Endothelial cell of umbilical vein (primary cell): ENCODE results near the gene ZFP57. TPM values are rescaled to one million over a fixed set of nuclear protein-coding genes. Genes with fewer than 3 reads are reported as not detected.
"Not testable (repeated sequence)": the region's sequence is repeated elsewhere in the genome, so short reads cannot be mapped to it uniquely, and the experiment has no call there.

Experiments used
- BruUV-seq: library from RNA; stranded (reverse); fragments of 400-500 nt; replicated peaks from 2 replicates; lab custom pipeline; 2021; lab: Mats Ljungman, UMichigan
- CTCF ChIA-PET: fragments of 300-600, 350-600 bp; sonication (Branson Sonifier 250); formaldehyde crosslinking; loops from one replicate; lab custom pipeline; 2021; ENCODE audit warnings: antibody characterized with exemption, inconsistent platforms; lab: Charles Lee
- POLR2A ChIA-PET: fragments of 300-600, 350-600 bp; sonication (Branson Sonifier 250); formaldehyde crosslinking; loops from one replicate; lab custom pipeline; 2021; ENCODE audit warnings: antibody characterized with exemption, inconsistent platforms; lab: Charles Lee
- DNase-seq: peaks from one replicate; pipeline ENCODE4 v3.0.0-alpha.2; 2011; ENCODE audit warnings: low read depth, low spot score
- FAIRE-seq: peaks from 2 replicates; lab custom pipeline; 2011; peaks lifted over from hg19 to GRCh38; lab: Jason Lieb, UNC
- H2AFZ ChIP-seq: 2 replicates; pipeline ENCODE4 v1.6.0; 2012; ENCODE audit warnings: low read depth, low read length, control low read depth, inconsistent platforms
- H3K27ac ChIP-seq: 2 replicates; pipeline ENCODE4 v1.5.1; 2011; ENCODE audit warnings: low read depth, mild to moderate bottlenecking, control low read depth, low read length, moderate library complexity; ENCODE audit not compliant: insufficient read depth
- H3K27me3 ChIP-seq, 2 experiments: 2 replicates each; pipeline versions ENCODE4 v1.6.0 to v1.6.1; 2011; ENCODE audit warnings: low read length in 2 of 2, mixed read lengths in 1 of 2; ENCODE audit not compliant: control insufficient read depth in 2 of 2, insufficient read depth in 2 of 2
- H3K36me3 ChIP-seq, 2 experiments: 2 replicates in 1 of 2; 3 replicates in 1 of 2; pipeline ENCODE4 v1.5.1; 2011; ENCODE audit warnings: low read length in 2 of 2, mild to moderate bottlenecking in 1 of 2, moderate library complexity in 1 of 2; ENCODE audit not compliant: control insufficient read depth in 2 of 2, insufficient read depth in 2 of 2; ENCODE audit errors: extremely low read depth in 1 of 2
- H3K4me1 ChIP-seq: 3 replicates; pipeline ENCODE4 v1.5.1; 2011; ENCODE audit warnings: mild to moderate bottlenecking, low read length; ENCODE audit not compliant: control insufficient read depth, insufficient read depth; ENCODE audit errors: extremely low read depth
- H3K4me2 ChIP-seq: 2 replicates; pipeline ENCODE4 v1.6.1; 2011; ENCODE audit warnings: low read length, control low read depth, mixed read lengths; ENCODE audit not compliant: insufficient read depth
- H3K4me3 ChIP-seq, 3 experiments: fragments of 200-600 bp in 1 of 3; sonication (generic), shearing (Covaris generic) in 1 of 3; replicated peaks in 1 of 3; 2 replicates each; pipeline ENCODE4 v1.5.1; 2011 to 2016; ENCODE audit warnings: control low read depth in 3 of 3, low read length in 3 of 3, mild to moderate bottlenecking in 2 of 3, inconsistent platforms in 1 of 3, low read depth in 1 of 3, moderate library complexity in 1 of 3; ENCODE audit not compliant: insufficient read depth in 1 of 3
- H3K79me2 ChIP-seq: 2 replicates; pipeline ENCODE4 v1.6.0; 2012; ENCODE audit warnings: low read length, inconsistent platforms; ENCODE audit not compliant: control insufficient read depth, insufficient read depth
- H3K9ac ChIP-seq: replicated peaks from 2 replicates; pipeline ENCODE3; 2011; ENCODE audit warnings: low read length, control low read depth; ENCODE audit not compliant: insufficient read depth; ENCODE audit errors: extremely low read depth
- H3K9me1 ChIP-seq: replicated peaks from 3 replicates; pipeline ENCODE4 v1.6.0; 2011; ENCODE audit warnings: mild to moderate bottlenecking, low read length; ENCODE audit not compliant: control insufficient read depth, insufficient read depth; ENCODE audit errors: extremely low read depth
- H3K9me3 ChIP-seq: replicated peaks from 2 replicates; pipeline ENCODE4 v1.5.1; 2012; ENCODE audit warnings: low read length, inconsistent platforms; ENCODE audit not compliant: control insufficient read depth, insufficient read depth
- H4K20me1 ChIP-seq: replicated peaks from 2 replicates; pipeline ENCODE3; 2011; ENCODE audit warnings: mild to moderate bottlenecking, low read length; ENCODE audit not compliant: control insufficient read depth, insufficient read depth; ENCODE audit errors: extremely low read depth
- CTCF ChIP-seq, 2 donors: IDR thresholded peaks; 1 replicate in 1 of 2; 2 replicates in 1 of 2; pipeline ENCODE4 v1.5.1; 2011; ENCODE audit warnings: low read length in 2 of 2, mild to moderate bottlenecking in 2 of 2, moderate library complexity in 2 of 2, control low read depth in 1 of 2, inconsistent platforms in 1 of 2, low read depth in 1 of 2; ENCODE audit not compliant: insufficient read depth in 1 of 2; ENCODE audit errors: extremely low read depth in 1 of 2
- EZH2 ChIP-seq: IDR thresholded peaks from 2 replicates; pipeline ENCODE4 v1.6.1; 2012; ENCODE audit warnings: borderline replicate concordance, low read depth, mild to moderate bottlenecking, moderate library complexity, low read length, inconsistent platforms; ENCODE audit not compliant: severe bottlenecking
- FOS ChIP-seq: IDR thresholded peaks from 2 replicates; pipeline ENCODE4 v1.6.1; 2011; ENCODE audit warnings: mild to moderate bottlenecking, low read length, moderate library complexity, borderline replicate concordance; ENCODE audit not compliant: insufficient read depth
- GATA2 ChIP-seq: IDR thresholded peaks from 2 replicates; pipeline ENCODE4 v1.7.0; 2011; ENCODE audit warnings: low read depth, mild to moderate bottlenecking, moderate library complexity, mixed read lengths, low read length; ENCODE audit not compliant: insufficient read length, insufficient read depth
- JUN ChIP-seq: IDR thresholded peaks from 2 replicates; pipeline ENCODE4 v1.6.1; 2011; ENCODE audit warnings: borderline replicate concordance, low read depth; ENCODE audit not compliant: insufficient read length, insufficient read depth
- MYC ChIP-seq: IDR thresholded peaks from one replicate; pipeline ENCODE4 v1.6.1; 2011; ENCODE audit warnings: mild to moderate bottlenecking, low read depth, low read length
- POLR2A ChIP-seq: IDR thresholded peaks from 2 replicates; pipeline ENCODE4 v1.6.1; 2012; ENCODE audit warnings: low read depth, mild to moderate bottlenecking, control low read depth, low read length
- POLR2AphosphoS5 ChIP-seq: IDR thresholded peaks from 2 replicates; pipeline ENCODE4 v1.6.1; 2012; ENCODE audit warnings: low read depth, mild to moderate bottlenecking, control low read depth, low read length, moderate library complexity; ENCODE audit not compliant: insufficient read depth
- dilution Hi-C: fragments of 300-500 bp; cut with MboI; formaldehyde crosslinking; loops from one replicate; pipeline ENCODE4 v1.15.0; 2019; ENCODE audit warnings: low sequenced_read_pairs; ENCODE audit not compliant: extremely low pct_ligation_motif_present
- intact Hi-C: fragments of 100-400 bp; cut with micrococcal nuclease; formaldehyde crosslinking; loops from one replicate; pipeline ENCODE4 v1.10.0; 2022
- polyA plus RNA-seq, 4 experiments: library from polyadenylated mRNA; depleted of rRNA in 3 of 4; stranded (reverse) in 3 of 4; unstranded in 1 of 4; fragments of >200 nt; gene quantifications; 2 replicates each; pipeline versions ENCODE4 v1.2.1 to v1.2.3, GENCODE V29; 2011 to 2012; ENCODE audit warnings: missing spikeins in 1 of 4
- total RNA-seq: library from RNA; stranded (reverse); gene quantifications from 2 replicates; pipeline ENCODE4 v1.2.3, GENCODE V29; 2021
- TF ChIP-seq, protein P1 (sequence below): IDR thresholded peaks from 2 replicates; pipeline ENCODE4 v1.6.1; 2011; ENCODE audit not compliant: insufficient read depth, insufficient read length

The ZFP57 gene
- total and polyA plus RNA-seq, 2 donors (not counting 3 experiments of a cell fraction or from before 2014, with no cell fraction given): 0.07 TPM; not detected in 1

- Histone ChIP-seq H3K4me2 (no peak overlapping the region), H3K9me3 (no peaks in the 10 kb centered on the region), H3K27ac (no peak overlapping the region), H2AFZ (no peak overlapping the region), H4K20me1 (no peaks in the 10 kb centered on the region), H3K4me1 (no peaks in the 10 kb centered on the region), H3K79me2 (no peaks in the 10 kb centered on the region), H3K9ac (no peak overlapping the region), H3K9me1 (no peaks in the 10 kb centered on the region), H3K36me3 (no peaks in the 10 kb centered on the region), H3K27me3 (peaks cover 18 to 25% of the 10 kb centered on the region in 2 experiments), H3K4me3 (no peak overlapping the region)
- POLR2A ChIA-PET: no interaction called here
- CTCF ChIA-PET: interaction anchor here (0.7 to 6.6 kb wide), 4 partner anchors 9 to 33 kb away, joined by 3 to 84 read pairs (median 30); no protein-coding TSS in a partner anchor
- TF ChIP-seq FOS: no peak
- TF ChIP-seq GATA2: no peak
- TF ChIP-seq, protein P1, sequence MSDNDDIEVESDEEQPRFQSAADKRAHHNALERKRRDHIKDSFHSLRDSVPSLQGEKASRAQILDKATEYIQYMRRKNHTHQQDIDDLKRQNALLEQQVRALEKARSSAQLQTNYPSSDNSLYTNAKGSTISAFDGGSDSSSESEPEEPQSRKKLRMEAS: no peak
- TF ChIP-seq MYC: no peak
- TF ChIP-seq JUN: no peak
- no peak for TF ChIP-seq CTCF (IDR thresholded peaks at IDR 0.05; ENCODE audit: extremely low read depth in 1 of 2, insufficient read depth in 1 of 2, low read depth in 1 of 2, low read length in 2 of 2)
- TF ChIP-seq POLR2A: no peak
- no peak for TF ChIP-seq EZH2
- no peak for TF ChIP-seq POLR2AphosphoS5
- no TSS peak for BruUV-seq
- DNase-seq: no peak
- intact Hi-C loops (no loop called here), dilution Hi-C loops (no loop called here)
- FAIRE-seq: no peak
These were observed 17.5 kb downstream of the ZFP57 start for GRCh38 chr6:29663300-29664042.

GRCh38 chr6:29661502-29662141, 19.3 kb downstream of the ZFP57 start:
- ChIA-PET CTCF (interaction anchor here (0.6 to 6.6 kb wide), 4 partner anchors 7 to 175 kb away, joined by 3 to 84 read pairs (median 26); no protein-coding TSS in a partner anchor), POLR2A (interaction anchor here (0.7 kb wide), 1 partner anchor 9 kb away, joined by 3 read pairs; no protein-coding TSS in a partner anchor)
- H3K27ac ChIP-seq, H2AFZ ChIP-seq, intact Hi-C loops, BruUV-seq, H4K20me1 ChIP-seq, DNase-seq, H3K9me3 ChIP-seq, H3K36me3 ChIP-seq, H3K4me2 ChIP-seq, H3K79me2 ChIP-seq, H3K4me1 ChIP-seq, H3K9ac ChIP-seq, dilution Hi-C loops, H3K4me3 ChIP-seq, FAIRE-seq, H3K9me1 ChIP-seq: not testable (repeated sequence)
- H3K27me3 ChIP-seq: peaks cover 13% of the 10 kb centered on the region in 2 experiments
